ENCODE results near the gene ERC1. TPM values are rescaled to one million over a fixed set of nuclear protein-coding genes. Genes with fewer than 3 reads are reported as not detected.
A peak's percentile ranks its signal among the peaks of the same experiment; 100 is the strongest.

Gene ERC1
- total and polyA plus RNA-seq, 7 donors = 5.4 to 97.8 (median 34.6) TPM

DNA sequence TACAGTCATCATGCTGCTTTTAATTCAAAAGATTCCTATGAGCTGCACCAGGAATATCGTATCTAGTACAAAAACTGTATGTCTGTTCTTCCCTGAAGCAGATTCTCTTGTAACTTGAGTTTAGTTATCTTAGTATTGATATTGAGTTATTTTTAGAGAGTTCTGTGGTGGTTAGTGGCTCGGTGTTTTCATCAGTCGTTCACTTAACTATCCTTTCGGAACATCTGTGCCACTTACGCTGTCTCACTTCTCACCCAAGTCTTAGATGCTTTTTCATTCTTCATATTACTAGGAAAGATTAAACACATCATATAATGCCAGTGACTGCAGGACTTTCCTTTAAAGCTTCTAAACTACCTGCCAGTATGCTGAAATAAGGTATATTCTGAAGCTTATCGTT lies 352.4 kb downstream of the ERC1 start:
- Histone ChIP-seq H3K4me3 (no peak overlapping the region), H3K27me3 (no peaks in the 10 kb centered on the region), H3K27ac (no peak overlapping the region), H3K36me3 (no peaks in the 10 kb centered on the region), H3K4me1 (peaks cover 0 to 2% (median under 1%) of the 10 kb centered on the region in 4 donors), H3K9me3 (no peaks in the 10 kb centered on the region)
- 92 to 93% methylated on average over 6 of the region's 6 CpGs for WGBS, 2 donors
- DNase-seq = no peak
- intact Hi-C loops (cut with DNase I) = no loop called here
- no peak for TF ChIP-seq EP300 (IDR thresholded peaks at IDR 0.05)

DNA sequence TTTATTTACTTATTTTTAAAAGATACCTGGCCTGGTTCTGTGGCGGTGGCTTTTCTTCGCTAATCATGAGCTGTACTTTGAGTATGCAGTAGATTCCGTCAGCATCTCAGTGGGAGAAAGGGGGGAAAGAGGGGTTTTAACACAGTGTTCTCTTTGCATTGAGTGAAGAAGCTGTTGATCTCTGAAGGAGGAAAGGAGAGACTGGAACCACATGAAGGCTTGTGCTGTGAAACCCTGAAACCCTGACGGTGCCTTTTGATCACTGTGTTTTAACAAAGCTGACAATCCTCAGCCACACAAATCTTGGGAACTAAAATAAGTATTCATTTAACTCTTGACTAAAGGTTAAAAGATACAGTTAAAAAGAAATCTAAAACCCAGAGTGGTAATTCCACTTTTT lies 353.2 kb downstream of the ERC1 start:
- Histone ChIP-seq H3K4me3 (no peak overlapping the region), H3K27ac (no peak overlapping the region), H3K4me1 (peaks cover 0 to 10% (median 6%) of the 10 kb centered on the region in 4 donors), H3K27me3 (no peaks in the 10 kb centered on the region), H3K36me3 (no peaks in the 10 kb centered on the region), H3K9me3 (no peaks in the 10 kb centered on the region)
- WGBS, 2 donors = 79 to 92% methylated on average over 4 of the region's 4 CpGs
- intact Hi-C loops (cut with DNase I) = no loop called here
- TF ChIP-seq EP300 (IDR thresholded peaks at IDR 0.05) = no peak
- TF ChIP-seq POLR2A (IDR thresholded peaks at IDR 0.05) = no peak
- TF ChIP-seq, protein P1, sequence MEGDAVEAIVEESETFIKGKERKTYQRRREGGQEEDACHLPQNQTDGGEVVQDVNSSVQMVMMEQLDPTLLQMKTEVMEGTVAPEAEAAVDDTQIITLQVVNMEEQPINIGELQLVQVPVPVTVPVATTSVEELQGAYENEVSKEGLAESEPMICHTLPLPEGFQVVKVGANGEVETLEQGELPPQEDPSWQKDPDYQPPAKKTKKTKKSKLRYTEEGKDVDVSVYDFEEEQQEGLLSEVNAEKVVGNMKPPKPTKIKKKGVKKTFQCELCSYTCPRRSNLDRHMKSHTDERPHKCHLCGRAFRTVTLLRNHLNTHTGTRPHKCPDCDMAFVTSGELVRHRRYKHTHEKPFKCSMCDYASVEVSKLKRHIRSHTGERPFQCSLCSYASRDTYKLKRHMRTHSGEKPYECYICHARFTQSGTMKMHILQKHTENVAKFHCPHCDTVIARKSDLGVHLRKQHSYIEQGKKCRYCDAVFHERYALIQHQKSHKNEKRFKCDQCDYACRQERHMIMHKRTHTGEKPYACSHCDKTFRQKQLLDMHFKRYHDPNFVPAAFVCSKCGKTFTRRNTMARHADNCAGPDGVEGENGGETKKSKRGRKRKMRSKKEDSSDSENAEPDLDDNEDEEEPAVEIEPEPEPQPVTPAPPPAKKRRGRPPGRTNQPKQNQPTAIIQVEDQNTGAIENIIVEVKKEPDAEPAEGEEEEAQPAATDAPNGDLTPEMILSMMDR (IDR thresholded peaks at IDR 0.05) = no peak
- TF ChIP-seq POLR2AphosphoS5 (IDR thresholded peaks at IDR 0.05) = no peak
- no peak for DNase-seq

DNA sequence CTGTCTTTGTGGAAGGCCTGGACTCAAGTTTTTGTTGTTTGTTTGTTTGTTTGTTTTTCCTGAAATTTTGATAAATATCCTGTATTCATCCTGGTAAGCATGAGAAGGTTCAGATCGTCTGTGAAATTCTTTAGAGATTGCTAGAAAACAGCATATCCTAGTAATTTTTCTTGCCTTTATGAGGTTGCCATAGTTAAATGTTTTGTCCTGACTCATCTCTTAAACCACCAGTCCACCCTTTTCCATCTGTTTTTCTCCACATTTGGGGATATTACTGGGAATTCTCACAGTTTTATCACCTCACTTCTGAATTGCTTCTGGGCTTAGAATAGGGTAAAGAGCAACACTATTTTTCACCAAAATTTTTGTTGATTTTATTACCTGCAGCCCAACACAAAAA lies 355.1 kb downstream of the ERC1 start:
- no peak for DNase-seq
- intact Hi-C loops (cut with DNase I) = no loop called here
- H3K4me3 ChIP-seq = no peak overlapping the region
- H3K36me3 ChIP-seq = no peaks in the 10 kb centered on the region
- WGBS, 2 donors = 85 to 87% methylated on average over 1 of the region's 1 CpG
- peaks cover 0 to 28% (median 23%) of the 10 kb centered on the region in 4 donors for H3K4me1 ChIP-seq
- no peaks in the 10 kb centered on the region for H3K9me3 ChIP-seq
- no peak overlapping the region for H3K27ac ChIP-seq
- no peaks in the 10 kb centered on the region for H3K27me3 ChIP-seq
- no peak for TF ChIP-seq POLR2AphosphoS5 (IDR thresholded peaks at IDR 0.05)

DNA sequence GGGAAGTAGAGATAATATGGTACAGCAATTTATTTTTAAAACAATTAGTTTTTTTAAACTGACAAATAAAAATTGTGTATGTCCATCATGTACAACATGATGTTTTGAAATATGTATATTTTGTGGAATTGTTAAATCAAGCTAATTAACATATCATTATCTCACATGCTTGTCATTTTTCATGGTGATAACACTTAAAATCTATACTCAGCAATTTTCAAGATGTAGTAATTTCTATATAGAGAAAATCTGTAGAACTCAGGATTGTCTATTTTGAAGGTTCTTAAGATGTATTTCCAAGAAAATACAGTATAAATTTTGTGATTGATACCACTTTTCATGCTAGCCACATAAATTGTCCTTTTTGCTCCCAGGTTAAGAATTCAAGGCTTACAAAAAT lies 356.3 kb downstream of the ERC1 start:
- TF ChIP-seq, protein P1 (IDR thresholded peaks at IDR 0.05) = no peak
- TF ChIP-seq EP300 (IDR thresholded peaks at IDR 0.05) (no peak), POLR2A (IDR thresholded peaks at IDR 0.05) (no peak), POLR2AphosphoS5 (IDR thresholded peaks at IDR 0.05) (no peak)
- Histone ChIP-seq H3K27me3 (no peaks in the 10 kb centered on the region), H3K4me3 (no peak overlapping the region), H3K4me1 (peaks cover 0 to 31% (median 23%) of the 10 kb centered on the region in 4 donors), H3K36me3 (no peaks in the 10 kb centered on the region), H3K9me3 (no peaks in the 10 kb centered on the region), H3K27ac (no peak overlapping the region)
- DNase-seq = no peak
- intact Hi-C loops (cut with DNase I) = no loop called here

DNA sequence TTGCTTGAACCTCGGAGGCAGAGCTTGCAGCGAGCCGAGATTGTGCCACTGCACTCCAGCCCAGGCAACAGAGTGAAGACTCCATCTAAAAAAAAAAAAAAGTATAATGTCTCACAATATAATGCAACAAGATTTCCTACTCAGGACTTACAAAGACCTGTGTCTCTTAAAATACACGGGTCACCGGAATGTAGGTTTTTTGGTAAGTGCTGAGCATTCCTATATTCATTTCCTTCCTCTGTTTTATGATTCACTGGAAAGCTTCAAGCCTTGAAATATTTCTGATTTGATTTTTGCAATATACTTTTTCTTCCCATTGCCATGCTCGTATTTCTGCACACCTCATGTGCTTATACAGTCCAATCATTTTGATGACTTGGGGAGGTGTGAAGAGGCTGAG lies 357.6 kb downstream of the ERC1 start:
- peak overlapping the region in 1 of 4 donors; percentile 77 for H3K27ac ChIP-seq
- no peak overlapping the region for H3K4me3 ChIP-seq
- no peaks in the 10 kb centered on the region for H3K9me3 ChIP-seq
- intact Hi-C loops (cut with DNase I) = no loop called here
- TF ChIP-seq POLR2AphosphoS5 (IDR thresholded peaks at IDR 0.05) = no peak
- no peak for TF ChIP-seq EP300 (IDR thresholded peaks at IDR 0.05)
- TF ChIP-seq POLR2A (IDR thresholded peaks at IDR 0.05) = no peak
- TF ChIP-seq, protein P1 (IDR thresholded peaks at IDR 0.05) = no peak
- DNase-seq = no peak
- H3K36me3 ChIP-seq = no peaks in the 10 kb centered on the region
- H3K27me3 ChIP-seq = no peaks in the 10 kb centered on the region
- H3K4me1 ChIP-seq = peaks cover 0 to 31% (median 23%) of the 10 kb centered on the region in 4 donors
- 86 to 93% methylated on average over 6 of the region's 6 CpGs for WGBS, 2 donors
